ENCODE data around the gene PGAP3. TPM values are rescaled to one million over a fixed set of nuclear protein-coding genes. Genes with fewer than 3 reads are reported as not detected.
"Not testable (repeated sequence)": the region's sequence is repeated elsewhere in the genome, so short reads cannot be mapped to it uniquely, and the experiment has no call there.

PGAP3 gene
- total RNA-seq, 1 donor from 2014 or later: 16.0 TPM

- ATAC-seq: no peak
- peak; percentile 51 for DNase-seq (ENCODE audit: low spot score)
- intact Hi-C loops (cut with DNase I): no loop called here
These were observed 29.2 kb upstream of the PGAP3 start for GRCh38 chr17:39716879-39717536.

- intact Hi-C loops (cut with DNase I): no loop called here
- ATAC-seq (peak; percentile 11), DNase-seq (ENCODE audit: low spot score) (no peak)
These were observed 28.4 kb upstream of the PGAP3 start for GRCh38 chr17:39716073-39716818.

DNA sequence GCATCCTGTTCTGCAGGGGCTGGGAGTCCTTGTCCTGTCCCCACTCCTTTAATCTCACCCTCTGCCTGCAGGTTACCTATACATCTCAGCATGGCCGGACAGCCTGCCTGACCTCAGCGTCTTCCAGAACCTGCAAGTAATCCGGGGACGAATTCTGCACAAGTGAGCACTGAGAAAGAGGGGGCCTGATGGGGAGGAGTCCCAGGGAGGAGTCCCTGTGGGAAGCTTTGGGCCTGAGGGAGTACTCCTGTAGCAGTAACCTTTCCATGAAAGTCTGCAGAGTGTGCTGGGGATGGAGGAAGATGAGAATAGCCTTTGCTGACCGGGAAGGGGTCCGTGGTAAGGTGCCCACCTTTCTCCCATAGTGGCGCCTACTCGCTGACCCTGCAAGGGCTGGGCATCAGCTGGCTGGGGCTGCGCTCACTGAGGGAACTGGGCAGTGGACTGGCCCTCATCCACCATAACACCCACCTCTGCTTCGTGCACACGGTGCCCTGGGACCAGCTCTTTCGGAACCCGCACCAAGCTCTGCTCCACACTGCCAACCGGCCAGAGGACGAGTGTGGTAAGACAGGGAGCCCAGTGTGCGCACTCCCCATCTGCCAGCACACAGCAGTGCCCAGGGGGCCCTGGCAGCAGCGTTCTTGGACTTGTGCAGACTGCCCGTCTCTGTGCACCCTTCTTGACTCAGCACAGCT is 27.7 kb upstream of the PGAP3 start:
- DNase-seq (ENCODE audit: low spot score): no peak
- ATAC-seq: peak; percentile 7
- intact Hi-C loops (cut with DNase I): no loop called here

GRCh38 chr17:39714234-39714633 is 26.4 kb upstream of the PGAP3 start:
- ATAC-seq: no peak
- DNase-seq (ENCODE audit: low spot score): no peak
- intact Hi-C loops (cut with DNase I): no loop called here

GRCh38 chr17:39711851-39712250 is 24.0 kb upstream of the PGAP3 start:
- intact Hi-C loops (cut with DNase I): no loop called here
- DNase-seq (ENCODE audit: low spot score): no peak
- no peak for ATAC-seq

GRCh38 chr17:39711071-39711470 is 23.2 kb upstream of the PGAP3 start:
- intact Hi-C loops (cut with DNase I); ATAC-seq; DNase-seq (ENCODE audit: low spot score): not testable (repeated sequence)

- intact Hi-C loops (cut with DNase I): loop anchor here (5.0 kb wide), 1 partner anchor 267 kb away; no protein-coding TSS in a partner anchor
- no peak for ATAC-seq
- DNase-seq (ENCODE audit: low spot score): no peak
These were observed 22.4 kb upstream of the PGAP3 start for GRCh38 chr17:39709998-39710964.

DNA sequence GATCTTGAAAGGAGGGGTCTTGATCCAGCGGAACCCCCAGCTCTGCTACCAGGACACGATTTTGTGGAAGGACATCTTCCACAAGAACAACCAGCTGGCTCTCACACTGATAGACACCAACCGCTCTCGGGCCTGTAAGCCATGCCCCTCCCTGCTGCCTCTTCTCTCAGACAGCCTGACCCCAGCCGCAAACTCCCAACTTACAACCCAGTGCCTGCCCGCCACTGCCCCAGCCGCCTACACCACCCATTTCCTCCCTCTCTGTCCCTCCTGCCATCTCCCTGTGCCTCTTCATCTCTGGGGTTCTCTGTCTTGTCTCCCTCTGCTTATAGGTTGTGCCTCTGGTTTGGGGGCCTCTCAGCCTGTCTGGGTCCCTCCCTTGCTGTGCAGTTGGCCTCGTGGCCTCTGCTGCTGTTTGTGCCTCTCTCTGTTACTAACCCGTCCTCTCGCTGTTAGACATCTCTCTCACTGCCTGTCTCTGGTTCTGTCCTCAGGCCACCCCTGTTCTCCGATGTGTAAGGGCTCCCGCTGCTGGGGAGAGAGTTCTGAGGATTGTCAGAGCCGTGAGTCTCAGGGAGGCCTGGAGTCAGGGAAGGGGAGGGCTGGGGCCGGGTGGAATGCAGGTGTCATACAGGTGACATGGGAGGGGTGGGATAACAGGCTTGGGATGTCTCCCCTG is 21.6 kb upstream of the PGAP3 start:
- ATAC-seq (no peak), DNase-seq (ENCODE audit: low spot score) (no peak)
- intact Hi-C loops (cut with DNase I): loop anchor here (5.0 kb wide), 1 partner anchor 268 kb away; no protein-coding TSS in a partner anchor

DNA sequence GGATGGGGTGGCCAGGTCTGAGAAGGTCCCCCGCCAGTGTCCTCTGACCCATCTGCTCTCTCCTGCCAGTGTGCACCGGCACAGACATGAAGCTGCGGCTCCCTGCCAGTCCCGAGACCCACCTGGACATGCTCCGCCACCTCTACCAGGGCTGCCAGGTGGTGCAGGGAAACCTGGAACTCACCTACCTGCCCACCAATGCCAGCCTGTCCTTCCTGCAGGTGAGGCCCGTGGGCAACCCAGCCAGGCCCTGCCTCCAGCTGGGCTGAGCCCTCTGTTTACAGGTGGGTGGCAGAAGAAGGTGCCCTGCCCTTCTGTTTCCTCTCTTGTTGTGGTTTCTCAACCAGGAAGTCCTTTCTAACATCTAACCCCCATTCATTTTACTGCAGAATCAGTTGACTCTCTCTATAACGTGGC is 19.1 kb upstream of the PGAP3 start:
- intact Hi-C loops (cut with DNase I): loop anchor here (5.0 kb wide), 1 partner anchor 270 kb away; no protein-coding TSS in a partner anchor
- ATAC-seq (no peak), DNase-seq (ENCODE audit: low spot score) (no peak)

- DNase-seq (ENCODE audit: low spot score): no peak
- ATAC-seq: peak; percentile 18
- intact Hi-C loops (cut with DNase I): loop anchor here (5.0 kb wide), 1 partner anchor 271 kb away; no protein-coding TSS in a partner anchor
These were observed 18.5 kb upstream of the PGAP3 start for GRCh38 chr17:39706383-39706782.

DNA sequence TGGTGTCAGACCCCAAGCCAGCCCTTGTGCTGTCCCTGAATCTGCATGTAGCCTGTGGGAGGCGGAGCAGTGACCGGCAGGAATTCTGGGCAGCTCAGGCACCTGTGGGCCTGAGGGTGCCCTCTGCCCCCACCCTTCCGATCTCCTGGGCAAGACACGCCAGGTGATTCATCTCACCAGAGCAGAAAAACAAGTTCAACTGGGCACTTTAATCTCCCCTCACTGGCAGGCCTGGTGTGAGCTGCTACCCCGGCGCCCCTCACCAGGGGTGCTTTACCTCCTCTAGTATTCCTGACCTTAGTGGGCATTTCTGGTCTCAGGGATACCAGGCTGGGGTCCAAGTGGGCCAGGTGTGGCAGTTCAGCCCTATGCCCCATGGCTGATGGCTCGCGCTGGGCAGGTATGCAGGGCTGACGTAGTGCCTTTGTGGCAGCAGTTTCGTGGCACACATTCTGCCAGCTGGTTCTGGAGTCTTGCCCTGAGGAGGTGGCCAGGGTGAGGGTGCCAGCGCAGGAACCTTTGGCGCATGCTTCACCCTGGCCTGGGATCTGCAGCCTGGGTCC is 18.0 kb upstream of the PGAP3 start:
- ATAC-seq (no peak), DNase-seq (ENCODE audit: low spot score) (no peak)
- intact Hi-C loops (cut with DNase I): loop anchor here (5.0 kb wide), 1 partner anchor 271 kb away; no protein-coding TSS in a partner anchor

DNA sequence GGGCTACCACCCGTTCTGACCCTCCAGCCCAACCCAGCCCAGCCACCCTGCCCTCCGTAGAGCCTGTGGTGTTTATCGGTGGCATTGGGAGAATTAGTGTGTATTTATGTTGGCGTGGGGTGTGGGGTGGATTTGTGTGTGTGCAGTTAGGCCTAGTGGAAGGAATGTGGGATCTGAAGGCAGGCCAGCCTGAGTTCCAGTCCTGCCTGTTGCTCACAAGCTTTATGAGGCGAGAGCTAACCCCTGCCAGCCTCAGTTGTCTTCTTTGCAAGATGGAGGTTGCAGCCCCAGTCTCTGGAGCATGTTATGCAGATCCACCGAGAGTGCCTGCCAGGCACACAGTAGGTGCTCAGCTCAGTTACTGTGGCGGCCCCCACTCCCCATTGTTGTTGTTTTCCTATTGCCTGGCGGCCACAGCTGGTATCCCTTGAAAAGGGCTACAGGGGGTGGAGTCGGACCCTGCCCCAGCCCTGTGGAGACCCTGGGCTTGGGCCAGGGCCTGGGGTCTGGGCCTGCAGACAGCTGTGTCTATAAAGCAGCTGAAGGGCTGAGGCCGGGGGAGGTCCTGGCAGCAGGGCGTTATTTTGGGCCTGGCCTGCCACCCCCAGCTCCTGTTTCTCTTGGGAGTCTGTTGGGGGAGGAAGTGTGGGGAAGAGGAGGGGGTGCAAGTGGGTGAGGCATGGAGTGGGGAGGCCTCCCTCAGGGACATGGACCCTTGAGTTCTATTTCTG is 17.1 kb upstream of the PGAP3 start:
- peak; percentile 67 for ATAC-seq
- no peak for DNase-seq (ENCODE audit: low spot score)
- intact Hi-C loops (cut with DNase I): loop anchor here (5.0 kb wide), 1 partner anchor 272 kb away; no protein-coding TSS in a partner anchor

GRCh38 chr17:39703913-39704312 is 16.1 kb upstream of the PGAP3 start:
- intact Hi-C loops (cut with DNase I): no loop called here
- no peak for DNase-seq (ENCODE audit: low spot score)
- no peak for ATAC-seq

DNA sequence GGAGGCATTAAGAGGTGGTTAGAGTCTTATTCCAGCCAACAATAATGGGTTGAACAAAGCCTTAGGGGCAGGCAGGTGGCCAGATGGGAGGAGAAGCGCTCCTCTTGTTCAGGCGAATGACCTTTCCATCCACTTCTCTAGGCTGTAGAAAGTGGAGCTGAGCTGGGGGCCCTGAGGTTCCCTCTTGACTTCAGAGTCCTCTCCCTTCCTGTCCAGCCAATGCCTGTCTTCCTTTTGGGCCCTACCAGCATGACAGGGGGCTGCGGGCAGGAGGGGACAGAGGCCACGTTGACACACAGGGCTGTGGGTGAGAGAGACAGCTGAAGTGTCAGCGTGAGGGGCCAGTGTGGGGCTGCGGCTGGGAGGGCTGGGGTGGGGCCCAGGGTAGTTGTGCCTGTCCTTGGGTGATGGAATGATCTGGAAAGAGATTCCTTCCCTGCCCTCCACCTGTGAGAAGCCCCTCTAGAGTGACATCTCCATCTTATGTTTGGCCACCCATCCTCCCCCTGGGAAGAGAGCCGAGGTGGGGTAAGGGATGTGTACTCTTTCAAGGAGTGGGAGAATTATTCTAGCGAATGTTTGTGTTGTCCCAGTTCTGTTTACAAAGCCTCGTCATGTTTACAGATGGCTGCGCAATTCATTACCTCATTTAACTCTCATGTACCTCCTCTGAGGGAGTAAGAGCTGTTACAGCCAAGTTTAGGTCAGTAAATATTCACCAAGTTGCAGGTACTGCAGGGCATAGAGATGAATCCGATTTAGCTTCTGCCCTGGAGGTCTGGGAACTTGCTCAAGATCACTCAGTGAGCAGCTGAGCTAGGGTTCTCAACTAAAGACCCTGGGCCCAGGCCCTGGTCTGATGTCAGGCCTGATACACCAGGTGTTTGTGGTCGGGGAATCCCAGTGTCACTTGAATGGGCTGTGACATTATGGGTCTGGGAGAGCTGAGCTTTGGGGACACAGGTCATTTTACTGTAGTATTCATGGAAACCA is 15.3 kb upstream of the PGAP3 start:
- DNase-seq (ENCODE audit: low spot score): no peak
- peak; percentile 18 for ATAC-seq
- intact Hi-C loops (cut with DNase I): no loop called here

- ATAC-seq (no peak), DNase-seq (ENCODE audit: low spot score) (no peak)
- intact Hi-C loops (cut with DNase I): no loop called here
These were observed 14.0 kb upstream of the PGAP3 start for GRCh38 chr17:39701784-39702422.
